ENCODE data around the gene SNAP91.
"Not testable (repeated sequence)": the region's sequence is repeated elsewhere in the genome, so short reads cannot be mapped to it uniquely, and the experiment has no call there.

Gene SNAP91

DNA sequence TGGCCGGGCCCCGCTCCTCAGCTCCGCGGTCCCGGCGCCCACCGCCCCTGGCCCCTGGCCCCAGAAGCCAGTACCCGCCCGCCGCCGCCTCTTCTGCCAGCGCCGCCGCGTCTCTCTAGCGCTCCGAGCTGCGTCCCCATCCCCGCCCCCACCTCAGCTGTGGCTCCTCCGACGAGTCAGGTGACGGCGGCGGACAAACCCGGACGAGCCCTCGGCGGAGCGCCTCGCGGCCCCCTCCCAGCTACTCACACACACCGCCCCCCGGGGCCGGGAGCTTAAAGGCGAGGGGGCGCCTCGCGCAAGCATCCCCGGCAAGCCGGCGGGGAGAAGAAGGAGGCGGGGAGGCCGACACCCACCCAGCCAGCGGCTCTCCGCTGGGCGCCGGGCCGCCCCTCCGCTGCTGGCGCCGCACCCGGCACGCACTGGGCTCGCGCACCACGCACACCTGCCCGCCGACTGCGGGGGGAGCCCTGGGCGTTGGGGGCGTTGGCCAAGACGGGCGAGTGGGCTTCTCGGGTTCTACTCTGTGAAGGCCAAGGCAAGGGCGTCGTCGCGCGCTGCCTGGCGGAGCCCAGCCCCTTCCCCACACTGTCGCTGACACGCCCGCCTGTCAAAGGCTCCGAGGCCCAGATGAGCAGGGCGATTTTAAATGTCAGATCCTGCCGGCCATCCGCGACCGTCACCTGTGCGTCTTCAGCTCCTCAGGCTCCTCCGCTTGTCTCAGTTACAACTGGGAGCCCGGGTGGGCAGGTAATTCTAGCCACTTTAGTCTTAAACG, at the start of gene SNAP91:
Gene SNAP91 (minus strand): TSS at position 132 of the 778 bp plus-strand sequence. CDS start 1,174 bp downstream, outside the sequence.
- DNase-seq (ENCODE audit: low read depth), result no peak

- DNase-seq (ENCODE audit: low read depth), result no peak
These were observed 49.6 kb upstream of the SNAP91 start for GRCh38 chr6:83758533-83758932.

GRCh38 chr6:83757021-83757420, 48.1 kb upstream of the SNAP91 start:
- no peak for DNase-seq (ENCODE audit: low read depth)

DNA sequence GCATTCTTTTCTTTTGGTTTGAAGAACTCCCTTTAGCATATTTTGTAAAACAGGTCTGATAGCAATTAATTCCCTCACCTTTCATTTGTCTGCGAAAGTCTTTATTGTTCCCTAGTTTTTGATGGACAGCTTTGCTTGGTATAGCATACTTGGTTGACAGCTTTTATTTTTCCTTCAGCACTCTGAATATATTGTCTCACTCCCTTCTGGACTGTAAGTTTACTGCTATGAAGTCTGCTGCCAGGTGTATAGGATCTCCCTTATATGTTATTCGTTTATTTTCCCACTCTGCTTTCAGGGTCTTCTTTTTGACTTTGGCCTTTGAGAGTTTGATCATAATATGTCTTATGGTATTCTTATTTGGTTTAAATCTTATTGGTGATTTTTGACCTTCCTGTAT, 47.7 kb upstream of the SNAP91 start:
- no peak for DNase-seq (ENCODE audit: low read depth)

- DNase-seq (ENCODE audit: low read depth), result not testable (repeated sequence)
These were observed 43.5 kb upstream of the SNAP91 start for GRCh38 chr6:83752375-83752774.

DNA sequence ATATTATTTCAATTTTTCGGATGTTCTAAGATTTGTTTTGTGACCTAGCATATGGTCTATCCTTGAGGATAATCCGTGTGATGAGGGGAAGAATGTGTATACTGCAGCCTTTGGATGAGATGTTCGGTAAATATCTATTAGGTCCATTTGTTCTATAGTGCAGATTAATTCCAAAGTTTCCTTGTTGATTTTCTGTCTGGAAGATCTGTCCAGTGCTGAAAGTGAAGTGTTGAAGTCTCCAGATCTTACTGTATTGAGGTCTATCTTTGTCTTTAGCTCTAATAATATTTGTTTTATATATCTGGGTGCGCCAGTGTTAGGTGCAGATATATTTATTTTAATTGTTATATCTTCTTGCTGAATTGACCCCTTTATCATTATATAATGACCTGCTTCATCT, 32.2 kb upstream of the SNAP91 start:
- DNase-seq (ENCODE audit: low read depth), result no peak

DNA sequence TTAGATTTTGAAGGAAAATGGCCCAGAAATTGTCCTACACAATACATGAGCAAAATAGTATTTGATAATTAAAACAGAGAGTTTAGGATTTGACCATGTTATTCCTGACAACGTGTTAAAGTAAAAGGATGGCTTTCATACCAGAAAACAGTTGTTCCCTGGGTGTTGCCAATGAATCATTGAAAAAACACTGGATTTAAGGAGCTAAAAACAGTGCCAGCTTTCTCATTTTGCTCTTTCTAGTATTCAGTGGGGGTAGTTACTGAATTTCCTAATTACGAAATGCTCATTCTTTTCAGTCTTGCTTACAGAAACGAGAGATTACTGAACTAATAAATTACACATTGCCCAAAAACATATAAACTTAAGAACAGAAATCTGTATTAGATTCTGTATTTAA, 26.6 kb upstream of the SNAP91 start:
- no peak for DNase-seq (ENCODE audit: low read depth)

GRCh38 chr6:83729871-83730270, 21.0 kb upstream of the SNAP91 start:
- no peak for DNase-seq (ENCODE audit: low read depth)

DNA sequence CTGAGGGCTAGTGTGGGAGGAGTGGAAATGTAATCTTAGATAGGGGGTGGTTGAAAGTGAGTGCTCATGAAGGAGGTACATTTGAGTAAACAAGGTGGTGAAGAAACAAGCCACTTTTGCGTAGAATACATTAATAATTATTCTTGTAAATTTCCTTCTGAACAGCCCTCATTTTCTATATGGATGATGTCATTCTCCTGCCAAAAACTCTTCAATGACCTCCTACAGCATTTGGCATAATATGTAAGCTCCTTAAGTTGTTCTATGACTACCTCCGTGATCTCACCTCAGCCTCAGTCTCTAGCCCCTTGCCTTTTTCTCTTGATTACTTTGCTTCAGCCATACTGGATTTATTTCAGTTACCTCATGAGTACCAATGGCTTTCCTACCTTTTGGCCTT, 14.0 kb upstream of the SNAP91 start:
- DNase-seq (ENCODE audit: low read depth), result no peak

GRCh38 chr6:83717809-83718208, 8.9 kb upstream of the SNAP91 start:
- no peak for DNase-seq (ENCODE audit: low read depth)

DNA sequence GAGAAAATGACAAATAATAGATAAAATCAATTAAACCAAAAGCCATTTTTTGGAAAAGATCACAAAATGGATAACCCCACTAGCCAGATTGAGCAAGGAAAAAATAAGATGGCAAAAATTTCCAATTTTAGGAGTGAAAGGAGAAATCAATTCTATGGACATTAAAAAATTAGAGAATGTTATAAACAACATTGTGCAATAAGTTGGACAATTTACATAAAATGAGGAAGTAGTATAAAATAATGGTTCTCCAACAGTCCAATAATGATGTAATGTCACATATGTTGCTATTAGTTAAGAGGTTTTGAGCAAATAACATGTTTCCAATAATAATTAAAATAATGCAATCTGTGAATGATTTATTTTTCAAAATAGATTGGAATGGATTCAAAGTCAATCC, 3.1 kb upstream of the SNAP91 start:
- no peak for DNase-seq (ENCODE audit: low read depth)

DNA sequence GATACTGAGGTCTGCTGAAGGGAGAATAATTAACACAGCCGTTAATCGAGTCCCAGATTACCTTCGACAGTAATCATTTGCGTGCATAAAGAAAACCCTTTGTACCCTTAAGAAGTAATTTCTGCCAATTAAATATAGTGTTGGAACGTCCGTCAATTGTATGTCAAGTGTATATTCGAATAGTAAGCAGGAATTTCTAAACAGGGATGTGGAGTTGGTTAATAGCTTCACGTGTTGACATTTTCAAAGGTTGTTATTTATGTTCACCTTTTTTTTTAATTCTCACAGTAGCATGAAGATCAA, 798 bp upstream of the SNAP91 start:
- no peak for DNase-seq (ENCODE audit: low read depth)

- DNase-seq (ENCODE audit: low read depth), result no peak
These were observed 343 bp downstream of the SNAP91 start for GRCh38 chr6:83708546-83708969.

- no peak for DNase-seq (ENCODE audit: low read depth)
These were observed 914 bp downstream of the SNAP91 start for GRCh38 chr6:83707829-83708545.

GRCh38 chr6:83702749-83703148, 6.2 kb downstream of the SNAP91 start:
- no peak for DNase-seq (ENCODE audit: low read depth)

- no peak for DNase-seq (ENCODE audit: low read depth)
These were observed 6.8 kb downstream of the SNAP91 start for GRCh38 chr6:83702077-83702476.

DNA sequence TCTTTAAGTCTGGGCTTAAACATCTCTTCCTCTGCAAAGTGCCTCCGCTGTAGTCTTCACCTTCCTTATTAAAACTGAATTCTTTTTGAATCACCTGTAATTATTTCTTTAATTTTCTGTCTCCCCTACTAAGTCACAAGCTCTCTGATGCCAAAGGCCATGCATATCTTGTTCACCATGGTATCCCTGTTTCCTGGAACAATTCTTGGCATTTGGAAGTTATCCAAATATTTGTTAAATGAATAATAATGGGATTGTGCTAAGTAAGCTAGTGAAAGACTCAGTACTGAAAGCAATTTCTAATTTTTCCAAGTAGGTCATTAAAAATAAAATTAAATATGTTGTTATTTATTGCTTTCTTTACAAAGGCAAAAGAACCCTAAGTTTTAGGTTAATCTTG, 12.2 kb downstream of the SNAP91 start:
- no peak for DNase-seq (ENCODE audit: low read depth)

GRCh38 chr6:83685481-83685880, 23.4 kb downstream of the SNAP91 start:
- DNase-seq (ENCODE audit: low read depth), result no peak

GRCh38 chr6:83677791-83678190, 31.1 kb downstream of the SNAP91 start:
- no peak for DNase-seq (ENCODE audit: low read depth)

DNA sequence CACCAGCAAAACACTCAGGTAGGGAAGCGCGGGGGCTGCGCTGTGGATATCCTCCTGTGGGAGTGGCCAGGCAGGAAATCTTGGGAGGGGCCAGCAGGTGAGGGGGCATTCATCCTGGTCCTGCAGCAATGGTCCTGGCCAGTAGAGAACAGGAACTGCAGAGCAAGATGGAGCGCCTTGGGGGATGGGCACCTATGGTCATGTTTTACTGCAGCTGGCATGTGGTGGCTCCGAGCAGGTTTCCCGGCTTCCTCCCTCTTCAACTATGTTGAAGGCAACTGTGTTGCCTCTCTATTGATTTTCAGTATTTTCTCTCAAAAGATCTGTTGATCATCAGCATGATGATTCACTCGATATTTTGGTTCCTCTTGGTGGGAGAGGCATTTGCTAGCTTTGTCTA, 70.9 kb downstream of the SNAP91 start:
- DNase-seq (ENCODE audit: low read depth), result no peak

DNA sequence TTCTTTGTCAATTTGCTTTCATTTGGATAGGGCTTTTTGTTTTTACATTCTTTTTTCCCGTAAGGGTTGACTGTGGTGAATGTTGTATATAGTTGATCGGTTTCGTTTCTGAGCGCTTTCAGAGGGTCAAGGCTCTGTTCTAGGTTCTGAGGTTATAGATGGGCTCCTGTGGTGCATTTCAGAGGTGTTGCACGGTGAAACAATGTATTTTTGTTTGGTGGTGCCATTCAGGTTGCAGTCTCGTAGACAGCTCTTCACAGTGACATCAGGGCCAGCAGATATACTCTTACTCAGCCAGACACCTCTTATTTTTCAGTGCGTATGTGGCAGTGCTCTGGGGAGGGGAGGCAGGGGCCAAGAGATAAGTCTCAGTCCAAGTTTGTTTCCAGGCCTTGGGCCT, 72.1 kb downstream of the SNAP91 start:
- DNase-seq (ENCODE audit: low read depth), result no peak

DNA sequence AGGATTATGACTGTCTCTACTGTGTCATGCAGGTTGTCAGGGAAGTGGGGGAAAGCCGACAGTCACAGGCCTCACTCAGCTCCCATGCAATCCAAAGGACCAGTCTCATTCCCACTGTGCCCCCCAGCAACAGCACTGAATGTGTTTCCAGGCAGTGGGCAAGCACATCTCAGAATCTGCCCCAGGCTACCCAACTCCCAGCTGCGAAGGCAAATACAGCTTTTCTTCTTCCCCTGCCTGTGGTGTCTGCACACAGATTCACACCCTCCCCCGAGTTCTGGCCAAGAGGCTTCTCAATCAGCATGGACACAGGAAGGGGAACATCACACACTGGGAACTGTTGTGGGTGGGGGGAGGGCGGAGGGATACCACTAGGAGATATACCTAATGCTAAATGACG, 75.3 kb downstream of the SNAP91 start:
- no peak for DNase-seq (ENCODE audit: low read depth)

- no peak for DNase-seq (ENCODE audit: low read depth)
These were observed 75.8 kb downstream of the SNAP91 start for GRCh38 chr6:83633149-83633548.

GRCh38 chr6:83629908-83630307, 79.0 kb downstream of the SNAP91 start:
- DNase-seq (ENCODE audit: low read depth), result not testable (repeated sequence)

Data from activated T-cell treated with anti-CD3 and anti-CD28 coated beads for 1 hour (primary cell).